Activated CD4-positive, alpha-beta T cell treated with anti-CD3 and anti-CD28 coated beads, Interleukin-2, amount 50 U/mL, for 48 hours (primary cell): ENCODE results near the gene CYB5B.
A peak's percentile ranks its signal among the peaks of the same experiment; 100 is the strongest.

Source experiments
- DNase-seq, 2 experiments: peaks; one replicate each; pipeline ENCODE4 v3.0.0-alpha.2; 2020

CYB5B gene

GRCh38 chr16:69448470-69449193, 24.2 kb downstream of the CYB5B start:
- no peak for DNase-seq

GRCh38 chr16:69451166-69451565, 26.7 kb downstream of the CYB5B start:
- no peak for DNase-seq

- no peak for DNase-seq
These were observed 29.5 kb downstream of the CYB5B start for GRCh38 chr16:69453936-69454335.

GRCh38 chr16:69463876-69464275, 39.5 kb downstream of the CYB5B start:
- DNase-seq: no peak

GRCh38 chr16:69465083-69465721, 40.8 kb downstream of the CYB5B start:
- peak in 1 of 2 experiments; percentile 20 for DNase-seq

- DNase-seq: no peak
These were observed 41.5 kb downstream of the CYB5B start for GRCh38 chr16:69465881-69466280.

GRCh38 chr16:69466547-69466946, 42.1 kb downstream of the CYB5B start:
- no peak for DNase-seq

- DNase-seq: no peak
These were observed 42.7 kb downstream of the CYB5B start for GRCh38 chr16:69467080-69467479.

- DNase-seq: no peak
These were observed 43.2 kb downstream of the CYB5B start for GRCh38 chr16:69467531-69468204.

- DNase-seq: peak; percentile 30 to 50
These were observed 45.6 kb downstream of the CYB5B start for GRCh38 chr16:69469807-69470561.

GRCh38 chr16:69471121-69471520, 46.7 kb downstream of the CYB5B start:
- no peak for DNase-seq

- no peak for DNase-seq
These were observed 50.0 kb downstream of the CYB5B start for GRCh38 chr16:69474408-69474807.

- no peak for DNase-seq
These were observed 52.6 kb downstream of the CYB5B start for GRCh38 chr16:69476920-69477443.

- no peak for DNase-seq
These were observed 53.1 kb downstream of the CYB5B start for GRCh38 chr16:69477546-69477945.

GRCh38 chr16:69478685-69479084, 54.3 kb downstream of the CYB5B start:
- DNase-seq: no peak

- DNase-seq: no peak
These were observed 55.4 kb downstream of the CYB5B start for GRCh38 chr16:69479775-69480174.

GRCh38 chr16:69481901-69482341, 57.5 kb downstream of the CYB5B start:
- no peak for DNase-seq

GRCh38 chr16:69482410-69482991, 58.1 kb downstream of the CYB5B start:
- no peak for DNase-seq

- no peak for DNase-seq
These were observed 59.2 kb downstream of the CYB5B start for GRCh38 chr16:69483611-69484010.

- DNase-seq: no peak
These were observed 60.9 kb downstream of the CYB5B start for GRCh38 chr16:69485361-69485760.

- no peak for DNase-seq
These were observed 61.4 kb downstream of the CYB5B start for GRCh38 chr16:69485816-69486215.

GRCh38 chr16:69486272-69486671, 61.9 kb downstream of the CYB5B start:
- DNase-seq: no peak

- no peak for DNase-seq
These were observed 62.3 kb downstream of the CYB5B start for GRCh38 chr16:69486724-69487123.
